Left cardiac atrium (tissue), 2 donors: ENCODE data around the gene KBTBD6. TPM values are rescaled to one million over a fixed set of nuclear protein-coding genes. Genes with fewer than 3 reads are reported as not detected.

Experiments
- microRNA-seq, 2 donors: library from miRNA; unstranded; fragments of <30 nt; microRNA quantifications; one replicate each; pipeline ENCODE4 v1.2.0, GENCODE V29; 2020
- total RNA-seq, 2 donors: library from RNA; stranded (reverse); fragmentation: NEBNext Ultra II Directional; extraction: Animal tissue kit (Norgen Biotek cat#: 25700); gene quantifications; one replicate each; pipeline ENCODE4 v1.2.1, GENCODE V29; 2021
- donor health status: DM: no; HTN: yes; CAD: no; lungs with severe emphysema.
- donor health status: DM: yes; HTN: yes; CAD: no.

The KBTBD6 gene
- total RNA-seq, 2 donors from 2014 or later: 7.2 to 9.3 TPM

Small RNA genes lying within 50 kb of the gene (microRNA-seq; reads per million reads assigned to microRNA genes)
- gene MIR3168: 0 reads per million in 2 donors

Other genes with a start within 250 kb of the KBTBD6 start
- gene ELF1, start 113.5 kb downstream of the KBTBD6 start, total RNA-seq: 10 to 100 TPM; 40.1 to 50.7 TPM
- gene WBP4, start 71.3 kb downstream of the KBTBD6 start, total RNA-seq: 10 to 100 TPM; 14.3 to 15.8 TPM
- 1 to 10 TPM; 4.8 to 6.7 TPM for gene KBTBD7, start 61.8 kb upstream of the KBTBD6 start, total RNA-seq
- gene MTRF1, start 130.8 kb upstream of the KBTBD6 start, total RNA-seq: 10 to 100 TPM; 11.1 to 12.4 TPM
- 10 to 100 TPM in 1 of 2 donors, 1 to 10 TPM in 1; 9.2 to 11.1 TPM for gene NAA16, start 178.5 kb upstream of the KBTBD6 start, total RNA-seq